Left renal pelvis (tissue), 4 donors: ENCODE data around the gene RALGAPA1. TPM values are rescaled to one million over a fixed set of nuclear protein-coding genes. Genes with fewer than 3 reads are reported as not detected.
"Not testable (repeated sequence)": the region's sequence is repeated elsewhere in the genome, so short reads cannot be mapped to it uniquely, and the experiment has no call there.

ENCODE experiments used
- DNase-seq, 4 donors: peaks; one replicate each; pipeline ENCODE4 v3.0.0-alpha.2; 2013; ENCODE audit warnings: low read depth in 4 of 4, low spot score in 3 of 4
- polyA plus RNA-seq, 4 donors: library from polyadenylated mRNA; unstranded; fragments of 120-200 nt; gene quantifications; one replicate each; pipeline ENCODE4 v1.2.1, GENCODE V29; 2013; ENCODE audit not compliant: insufficient read length in 4 of 4

RALGAPA1 gene
- polyA plus RNA-seq, 4 donors = 38.9 to 48.1 (median 42.8) TPM

- no peak for DNase-seq
Observed at GRCh38 chr14:35632676-35633075, 176.4 kb downstream of the RALGAPA1 start.

GRCh38 chr14:35632271-35632670 is 176.8 kb downstream of the RALGAPA1 start:
- no peak for DNase-seq

- DNase-seq = no peak
Observed at GRCh38 chr14:35631071-35631805, 177.9 kb downstream of the RALGAPA1 start.

GRCh38 chr14:35628989-35629388 is 180.1 kb downstream of the RALGAPA1 start:
- DNase-seq = no peak

- DNase-seq = not testable (repeated sequence)
Observed at GRCh38 chr14:35626947-35627346, 182.1 kb downstream of the RALGAPA1 start.

- not testable (repeated sequence) for DNase-seq
Observed at GRCh38 chr14:35621996-35622395, 187.1 kb downstream of the RALGAPA1 start.

GRCh38 chr14:35619998-35620397 is 189.1 kb downstream of the RALGAPA1 start:
- DNase-seq = not testable (repeated sequence)

- not testable (repeated sequence) for DNase-seq
Observed at GRCh38 chr14:35619461-35619860, 189.6 kb downstream of the RALGAPA1 start.

GRCh38 chr14:35617500-35617899 is 191.6 kb downstream of the RALGAPA1 start:
- DNase-seq = no peak

- DNase-seq = no peak
Observed at GRCh38 chr14:35607380-35607779, 201.7 kb downstream of the RALGAPA1 start.

- no peak for DNase-seq
Observed at GRCh38 chr14:35600253-35600652, 208.8 kb downstream of the RALGAPA1 start.

- no peak for DNase-seq
Observed at GRCh38 chr14:35594616-35595015, 214.5 kb downstream of the RALGAPA1 start.

- DNase-seq = not testable (repeated sequence)
Observed at GRCh38 chr14:35587373-35587772, 221.7 kb downstream of the RALGAPA1 start.

- DNase-seq = no peak
Observed at GRCh38 chr14:35578639-35579038, 230.5 kb downstream of the RALGAPA1 start.

- no peak for DNase-seq
Observed at GRCh38 chr14:35578135-35578534, 231.0 kb downstream of the RALGAPA1 start.

GRCh38 chr14:35576856-35577255 is 232.2 kb downstream of the RALGAPA1 start:
- DNase-seq = no peak

- no peak for DNase-seq
Observed at GRCh38 chr14:35576260-35576659, 232.8 kb downstream of the RALGAPA1 start.

- DNase-seq = no peak
Observed at GRCh38 chr14:35573911-35574310, 235.2 kb downstream of the RALGAPA1 start.

GRCh38 chr14:35571598-35571997 is 237.5 kb downstream of the RALGAPA1 start:
- DNase-seq = no peak

GRCh38 chr14:35565871-35566464 is 243.1 kb downstream of the RALGAPA1 start:
- DNase-seq = peak in 2 of 4 donors; percentile 5 to 15

GRCh38 chr14:35558680-35559079 is 250.4 kb downstream of the RALGAPA1 start:
- DNase-seq = no peak

- no peak for DNase-seq
Observed at GRCh38 chr14:35557221-35557747, 251.8 kb downstream of the RALGAPA1 start.
